ENCODE measurements around the gene KIRREL3.

Gene KIRREL3

DNA sequence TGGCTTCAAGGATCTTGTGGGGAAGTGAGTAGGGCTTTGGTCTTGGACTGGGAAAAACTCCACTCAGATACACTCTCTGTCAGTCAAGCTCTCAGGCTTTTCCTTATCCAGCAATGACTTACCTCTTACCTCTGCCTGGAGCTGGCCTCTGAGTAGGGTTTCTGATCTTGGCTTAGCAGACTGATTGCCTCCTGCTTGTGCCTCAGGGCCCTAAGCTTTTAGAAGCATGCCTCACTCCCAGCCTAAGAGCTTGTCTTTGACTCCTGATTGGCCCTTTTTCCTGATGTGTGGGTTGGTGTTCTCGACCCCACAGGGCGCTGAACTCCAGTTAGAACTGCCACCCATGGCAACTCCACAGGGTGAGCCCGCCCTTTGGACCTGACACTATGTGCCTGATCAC lies 370.1 kb downstream of the KIRREL3 start:
- Histone ChIP-seq H3K4me3 (no peak overlapping the region), H3K27ac (no peak overlapping the region), H3K9me3 (ENCODE audit: low read depth, low read length) (no peaks in the 10 kb centered on the region), H3K9ac (ENCODE audit: insufficient read length) (no peak overlapping the region), H3K36me3 (ENCODE audit: insufficient read depth, low read length) (no peaks in the 10 kb centered on the region)
- DNase-seq (ENCODE audit: low read depth, low spot score), result no peak
- TF ChIP-seq FOXP2 (optimal IDR thresholded peaks at IDR 0.05; ENCODE audit: control extremely low read depth, extremely low read length, insufficient read depth), result no peak
- TF ChIP-seq EZH2 (IDR thresholded peaks at IDR 0.05), result no peak
- no peak for TF ChIP-seq POLR2AphosphoS5 (IDR thresholded peaks at IDR 0.05; ENCODE audit: borderline replicate concordance, low read depth, low read length)

DNA sequence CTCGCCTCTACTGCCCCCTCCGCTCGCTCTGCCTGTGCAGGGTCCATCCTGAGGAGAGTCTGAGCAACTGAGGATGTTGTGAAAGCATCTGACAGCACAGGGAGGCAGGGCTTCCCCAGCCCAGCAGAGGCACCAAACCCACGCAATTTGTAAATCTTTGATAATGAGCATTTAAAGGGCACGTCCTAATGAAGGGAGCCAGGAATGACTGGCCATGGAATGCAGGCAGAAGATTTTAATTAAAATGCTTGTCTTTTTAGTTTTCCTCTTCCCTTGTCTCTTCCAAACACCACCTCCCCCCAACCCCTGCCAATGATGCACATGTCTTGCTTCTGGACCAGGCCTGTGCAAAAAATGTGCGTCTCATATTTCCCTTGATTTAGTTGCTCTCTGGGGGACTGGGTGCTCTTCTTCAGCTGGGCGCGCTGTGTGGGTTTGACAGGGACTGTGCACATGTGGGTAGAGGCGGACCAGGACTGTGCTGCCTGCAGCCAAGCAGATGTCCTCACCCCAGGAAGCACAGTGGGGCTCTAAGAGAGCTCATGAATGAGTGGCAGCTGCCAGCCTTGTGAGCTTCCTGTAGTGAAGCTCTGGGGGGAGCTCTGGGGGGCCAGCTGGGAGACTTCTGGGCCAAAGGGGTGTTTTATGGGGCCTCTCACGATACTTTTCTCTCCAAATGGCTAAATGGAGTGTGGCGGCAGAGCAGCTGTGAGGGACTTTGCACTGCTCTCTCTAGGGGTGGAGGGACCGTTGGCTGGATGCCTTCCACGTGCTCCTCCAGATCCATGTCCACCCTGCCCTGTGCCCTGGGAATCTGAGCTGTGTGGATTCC lies 371.6 kb downstream of the KIRREL3 start:
- Histone ChIP-seq H3K9me3 (ENCODE audit: low read depth, low read length) (no peaks in the 10 kb centered on the region), H3K4me3 (no peak overlapping the region), H3K27ac (no peak overlapping the region), H3K36me3 (ENCODE audit: insufficient read depth, low read length) (no peaks in the 10 kb centered on the region), H3K9ac (ENCODE audit: insufficient read length) (no peak overlapping the region)
- TF ChIP-seq POLR2AphosphoS5 (IDR thresholded peaks at IDR 0.05; ENCODE audit: borderline replicate concordance, low read depth, low read length) (no peak), FOXP2 (optimal IDR thresholded peaks at IDR 0.05; ENCODE audit: control extremely low read depth, extremely low read length, insufficient read depth) (no peak), EZH2 (IDR thresholded peaks at IDR 0.05) (no peak)
- no peak for DNase-seq (ENCODE audit: low read depth, low spot score)

DNA sequence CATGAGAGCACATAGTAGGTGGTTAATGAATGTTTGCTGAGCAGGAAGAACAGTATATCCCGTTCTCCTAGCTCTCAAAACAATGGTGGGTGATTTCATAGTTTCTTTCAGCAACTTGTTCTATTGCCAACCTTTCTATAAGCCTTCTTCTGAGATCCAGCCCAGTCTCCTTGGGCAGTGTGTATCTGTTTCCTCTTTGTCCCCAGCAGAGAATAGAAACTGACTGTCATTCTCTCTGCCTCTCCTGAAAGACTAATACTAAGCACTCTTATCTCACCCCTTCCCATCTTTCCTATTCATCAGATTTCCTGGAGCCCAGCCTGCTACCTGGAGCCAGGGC lies 372.1 kb downstream of the KIRREL3 start:
- no peaks in the 10 kb centered on the region for H3K36me3 ChIP-seq (ENCODE audit: insufficient read depth, low read length)
- no peak for DNase-seq (ENCODE audit: low read depth, low spot score)
- TF ChIP-seq FOXP2 (optimal IDR thresholded peaks at IDR 0.05; ENCODE audit: control extremely low read depth, extremely low read length, insufficient read depth), result no peak
- TF ChIP-seq POLR2AphosphoS5 (IDR thresholded peaks at IDR 0.05; ENCODE audit: borderline replicate concordance, low read depth, low read length), result no peak
- TF ChIP-seq EZH2 (IDR thresholded peaks at IDR 0.05), result no peak
- no peak overlapping the region for H3K4me3 ChIP-seq
- no peaks in the 10 kb centered on the region for H3K9me3 ChIP-seq (ENCODE audit: low read depth, low read length)
- H3K9ac ChIP-seq (ENCODE audit: insufficient read length), result no peak overlapping the region
- H3K27ac ChIP-seq, result no peak overlapping the region

DNA sequence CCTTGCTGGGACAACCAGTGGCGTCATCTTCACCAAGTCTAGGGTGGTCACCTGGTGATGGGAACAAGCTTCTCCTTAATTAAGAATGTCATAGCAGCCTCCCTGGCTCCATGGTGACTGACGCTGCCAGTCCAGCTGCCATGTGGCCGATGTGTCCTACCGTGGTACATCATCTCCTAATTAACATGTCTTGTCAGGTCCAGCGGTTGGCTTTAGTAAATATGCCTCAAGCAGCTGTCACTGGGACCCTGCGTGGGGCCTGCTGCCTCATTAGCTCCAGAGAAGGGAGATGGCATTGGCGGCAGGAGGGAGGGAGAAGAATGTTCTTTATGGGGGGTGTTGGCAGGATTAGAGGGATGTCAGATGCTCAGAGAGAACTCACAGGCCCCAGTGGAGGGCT lies 373.1 kb downstream of the KIRREL3 start:
- no peaks in the 10 kb centered on the region for H3K9me3 ChIP-seq (ENCODE audit: low read depth, low read length)
- no peak overlapping the region for H3K27ac ChIP-seq
- no peaks in the 10 kb centered on the region for H3K36me3 ChIP-seq (ENCODE audit: insufficient read depth, low read length)
- TF ChIP-seq FOXP2 (optimal IDR thresholded peaks at IDR 0.05; ENCODE audit: control extremely low read depth, extremely low read length, insufficient read depth) (no peak), POLR2AphosphoS5 (IDR thresholded peaks at IDR 0.05; ENCODE audit: borderline replicate concordance, low read depth, low read length) (no peak), EZH2 (IDR thresholded peaks at IDR 0.05) (no peak)
- no peak overlapping the region for H3K9ac ChIP-seq (ENCODE audit: insufficient read length)
- no peak overlapping the region for H3K4me3 ChIP-seq
- no peak for DNase-seq (ENCODE audit: low read depth, low spot score)

DNA sequence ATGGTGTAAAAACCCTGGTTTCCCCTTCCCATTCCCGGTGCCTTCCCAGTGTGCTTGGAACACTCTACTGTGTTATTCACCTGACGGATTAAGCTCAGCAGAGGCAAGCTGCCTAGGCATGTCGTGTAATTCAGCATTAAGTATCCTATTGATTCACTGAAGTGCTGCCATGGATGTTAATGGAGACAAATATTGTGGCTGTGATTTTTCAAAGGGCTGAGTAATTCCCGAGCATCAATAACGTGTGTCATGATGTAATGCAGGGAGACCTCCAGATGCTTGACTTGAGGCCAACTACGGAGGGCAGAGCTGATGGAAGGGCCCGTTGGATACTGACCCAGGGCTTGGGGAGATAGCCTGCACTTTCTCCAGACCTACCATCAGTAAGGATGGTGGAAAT lies 376.1 kb downstream of the KIRREL3 start:
- no peak for DNase-seq (ENCODE audit: low read depth, low spot score)

DNA sequence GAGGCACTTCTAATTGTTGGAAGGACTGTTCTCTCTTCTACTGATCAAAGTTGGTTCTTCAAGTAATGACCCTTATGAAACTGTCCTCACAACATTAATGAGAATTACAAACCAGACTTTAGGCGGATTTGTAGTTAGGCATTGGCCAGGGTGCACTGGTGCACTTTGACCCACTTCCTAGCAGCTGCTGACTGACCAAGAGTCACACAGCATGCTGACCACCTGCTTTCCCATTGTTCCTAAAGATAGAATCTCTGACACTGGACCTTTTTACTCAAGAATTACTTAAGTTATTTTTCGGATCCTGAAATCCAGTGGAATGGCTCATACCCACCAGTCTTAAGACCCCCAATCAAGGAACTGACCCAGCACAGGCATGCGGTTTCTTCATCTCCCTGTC lies 381.1 kb downstream of the KIRREL3 start:
- no peak for TF ChIP-seq FOXP2 (optimal IDR thresholded peaks at IDR 0.05; ENCODE audit: control extremely low read depth, extremely low read length, insufficient read depth)
- no peak for TF ChIP-seq EZH2 (IDR thresholded peaks at IDR 0.05)
- no peak for TF ChIP-seq POLR2AphosphoS5 (IDR thresholded peaks at IDR 0.05; ENCODE audit: borderline replicate concordance, low read depth, low read length)
- no peak overlapping the region for H3K27ac ChIP-seq
- no peak for DNase-seq (ENCODE audit: low read depth, low spot score)
- no peaks in the 10 kb centered on the region for H3K9me3 ChIP-seq (ENCODE audit: low read depth, low read length)
- no peaks in the 10 kb centered on the region for H3K36me3 ChIP-seq (ENCODE audit: insufficient read depth, low read length)
- no peak overlapping the region for H3K9ac ChIP-seq (ENCODE audit: insufficient read length)
- H3K4me3 ChIP-seq, result no peak overlapping the region

More for the DNA sequence above, 376.1 kb downstream of the KIRREL3 start:
- Histone ChIP-seq H3K27ac (no peak overlapping the region), H3K9me3 (ENCODE audit: low read depth, low read length) (no peaks in the 10 kb centered on the region), H3K9ac (ENCODE audit: insufficient read length) (no peak overlapping the region), H3K4me3 (no peak overlapping the region), H3K36me3 (ENCODE audit: insufficient read depth, low read length) (no peaks in the 10 kb centered on the region)
- TF ChIP-seq EZH2 (IDR thresholded peaks at IDR 0.05) (no peak), FOXP2 (optimal IDR thresholded peaks at IDR 0.05; ENCODE audit: control extremely low read depth, extremely low read length, insufficient read depth) (no peak), POLR2AphosphoS5 (IDR thresholded peaks at IDR 0.05; ENCODE audit: borderline replicate concordance, low read depth, low read length) (no peak)

DNA sequence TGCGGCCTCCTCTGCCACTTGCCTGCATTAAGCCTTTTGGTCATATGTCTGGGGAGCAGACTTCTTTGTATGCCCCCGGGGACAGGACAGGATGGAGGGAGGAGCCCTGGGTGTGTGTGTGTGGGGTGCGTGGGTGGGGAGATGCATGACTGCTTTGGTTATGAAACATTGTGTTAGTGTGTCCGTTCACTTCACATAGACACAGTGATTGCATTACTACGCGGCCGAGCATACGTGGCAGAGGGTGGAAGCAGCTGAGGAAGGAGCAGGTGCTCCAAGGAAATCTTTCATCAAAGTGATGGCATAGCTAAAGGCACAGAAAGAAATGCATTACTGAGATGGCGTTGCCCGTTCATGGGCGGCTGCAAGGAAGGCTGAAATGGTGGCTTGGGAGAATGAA lies 384.7 kb downstream of the KIRREL3 start:
- H3K4me3 ChIP-seq, result no peak overlapping the region
- no peak overlapping the region for H3K27ac ChIP-seq
- TF ChIP-seq POLR2AphosphoS5 (IDR thresholded peaks at IDR 0.05; ENCODE audit: borderline replicate concordance, low read depth, low read length), result no peak
- TF ChIP-seq FOXP2 (optimal IDR thresholded peaks at IDR 0.05; ENCODE audit: control extremely low read depth, extremely low read length, insufficient read depth), result no peak
- TF ChIP-seq EZH2 (IDR thresholded peaks at IDR 0.05), result no peak
- no peak overlapping the region for H3K9ac ChIP-seq (ENCODE audit: insufficient read length)
- no peaks in the 10 kb centered on the region for H3K9me3 ChIP-seq (ENCODE audit: low read depth, low read length)
- DNase-seq (ENCODE audit: low read depth, low spot score), result no peak
- no peaks in the 10 kb centered on the region for H3K36me3 ChIP-seq (ENCODE audit: insufficient read depth, low read length)

DNA sequence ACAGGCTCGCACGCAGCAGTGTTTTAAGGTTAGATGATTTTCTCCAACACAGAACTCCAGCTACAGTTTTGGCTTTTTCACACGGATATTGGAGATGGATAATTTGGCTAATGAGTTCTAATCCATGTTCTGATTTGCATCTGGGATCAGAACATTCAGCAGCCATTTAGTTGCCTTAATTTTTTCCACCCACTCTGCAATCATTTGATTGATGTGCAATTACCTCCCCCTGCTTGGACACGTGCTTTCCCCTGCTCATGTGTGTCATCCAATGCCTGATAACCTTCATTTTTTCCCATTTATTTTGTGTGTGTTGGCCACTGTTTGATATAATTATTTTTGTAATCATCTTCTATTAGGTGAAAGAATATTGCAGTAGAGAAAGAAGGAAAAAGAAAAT lies 387.3 kb downstream of the KIRREL3 start:
- no peak overlapping the region for H3K27ac ChIP-seq
- no peaks in the 10 kb centered on the region for H3K9me3 ChIP-seq (ENCODE audit: low read depth, low read length)
- no peak overlapping the region for H3K9ac ChIP-seq (ENCODE audit: insufficient read length)
- TF ChIP-seq POLR2AphosphoS5 (IDR thresholded peaks at IDR 0.05; ENCODE audit: borderline replicate concordance, low read depth, low read length) (no peak), FOXP2 (optimal IDR thresholded peaks at IDR 0.05; ENCODE audit: control extremely low read depth, extremely low read length, insufficient read depth) (no peak), EZH2 (IDR thresholded peaks at IDR 0.05) (no peak)
- no peaks in the 10 kb centered on the region for H3K36me3 ChIP-seq (ENCODE audit: insufficient read depth, low read length)
- no peak for DNase-seq (ENCODE audit: low read depth, low spot score)
- no peak overlapping the region for H3K4me3 ChIP-seq

DNA sequence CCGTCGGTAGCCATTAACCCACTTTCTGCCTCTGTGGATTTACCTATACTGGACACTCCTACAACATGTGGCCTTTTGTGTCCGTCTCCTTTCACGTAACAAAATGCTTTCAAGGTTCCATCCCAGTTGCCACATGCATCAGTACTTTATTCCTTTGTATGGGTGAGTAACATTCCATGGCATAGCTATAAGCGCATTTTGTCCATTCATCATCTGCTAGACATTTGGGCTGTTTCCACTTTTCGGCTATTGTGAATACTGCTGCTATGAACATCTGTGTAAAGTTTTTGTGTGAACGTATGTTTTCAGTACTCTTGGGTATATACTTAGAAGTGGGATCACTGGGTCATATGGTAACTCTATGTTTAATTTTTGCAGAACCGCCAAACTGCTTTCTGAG lies 387.9 kb downstream of the KIRREL3 start:
- Histone ChIP-seq H3K4me3 (no peak overlapping the region), H3K9me3 (ENCODE audit: low read depth, low read length) (no peaks in the 10 kb centered on the region), H3K9ac (ENCODE audit: insufficient read length) (no peak overlapping the region), H3K27ac (no peak overlapping the region), H3K36me3 (ENCODE audit: insufficient read depth, low read length) (no peaks in the 10 kb centered on the region)
- TF ChIP-seq POLR2AphosphoS5 (IDR thresholded peaks at IDR 0.05; ENCODE audit: borderline replicate concordance, low read depth, low read length) (no peak), FOXP2 (optimal IDR thresholded peaks at IDR 0.05; ENCODE audit: control extremely low read depth, extremely low read length, insufficient read depth) (no peak), EZH2 (IDR thresholded peaks at IDR 0.05) (no peak)
- no peak for DNase-seq (ENCODE audit: low read depth, low spot score)

Data from SK-N-MC (cell line).